Activated CD8-positive, alpha-beta memory T cell treated with anti-CD3 and anti-CD28 coated beads, Interleukin-2, amount 50 U/mL, for 4 hours (primary cell): ENCODE data around the gene SLC36A2.
A peak's percentile ranks its signal among the peaks of the same experiment; 100 is the strongest.
"Not testable (repeated sequence)": the region's sequence is repeated elsewhere in the genome, so short reads cannot be mapped to it uniquely, and the experiment has no call there.

Experiments
- DNase-seq: peaks from one replicate; pipeline ENCODE4 v3.0.0-alpha.2; 2020

Gene SLC36A2

DNA sequence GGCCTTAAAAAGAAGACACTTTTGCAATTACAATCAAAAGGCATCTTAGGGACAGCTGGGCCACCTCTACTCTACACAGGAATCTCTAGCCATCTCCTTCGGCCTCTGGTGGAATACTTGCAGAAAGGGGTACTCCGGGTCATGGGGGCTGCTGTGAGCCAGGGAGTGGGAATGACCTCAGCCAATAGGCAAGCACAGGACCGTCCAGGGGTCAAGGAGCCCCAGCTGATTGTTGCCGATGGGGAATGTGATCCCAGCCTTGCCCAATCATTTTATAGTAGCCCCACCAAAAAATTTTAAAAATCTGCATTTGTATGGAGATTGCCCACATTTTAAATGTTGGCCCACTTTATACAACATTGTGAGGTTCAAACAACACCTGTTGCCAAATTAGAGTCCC, 26.9 kb downstream of the SLC36A2 start:
- DNase-seq = no peak

- no peak for DNase-seq
Measured at GRCh38 chr5:151318850-151319732, 28.3 kb downstream of the SLC36A2 start.

DNA sequence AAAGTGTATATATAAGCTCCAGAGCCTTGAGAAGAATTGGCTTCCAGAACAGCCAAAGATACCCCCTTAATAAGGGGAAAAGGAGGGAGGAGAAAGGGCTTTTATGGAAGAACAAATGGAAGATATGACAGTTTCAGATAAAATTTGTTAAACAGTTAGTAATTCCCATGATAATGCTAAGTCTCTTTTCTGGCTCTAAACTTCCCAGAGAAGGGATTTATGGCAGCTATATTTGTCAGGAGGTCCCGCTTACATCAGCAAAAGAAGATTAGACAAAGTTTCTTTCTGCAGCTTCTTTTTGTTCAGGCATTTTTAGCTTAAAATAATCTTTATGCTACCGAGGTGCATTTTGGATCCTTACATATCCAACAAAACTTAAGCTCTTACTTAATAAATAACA, 29.5 kb downstream of the SLC36A2 start:
- no peak for DNase-seq

GRCh38 chr5:151315998-151316597, 31.3 kb downstream of the SLC36A2 start:
- peak; percentile 39 for DNase-seq

DNA sequence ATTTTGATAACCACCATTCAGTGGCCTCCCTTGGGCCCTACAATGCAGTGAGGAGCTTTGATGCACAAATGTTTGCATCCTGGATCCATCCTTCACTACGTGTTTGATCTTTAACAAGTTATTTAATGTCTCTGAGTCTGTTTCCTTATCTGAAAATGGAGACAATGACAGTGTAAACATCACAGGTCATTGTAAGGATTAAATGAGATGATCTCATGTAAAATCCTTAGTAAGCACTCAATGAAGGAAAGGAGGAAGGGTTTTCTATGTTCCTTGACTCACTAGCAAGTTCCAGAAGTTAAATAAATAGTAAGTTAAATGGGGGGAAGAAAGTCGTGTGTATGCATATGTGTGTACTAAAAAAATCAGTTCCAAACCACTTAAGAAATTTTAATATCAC, 34.0 kb downstream of the SLC36A2 start:
- DNase-seq = no peak

GRCh38 chr5:151312756-151313324, 34.5 kb downstream of the SLC36A2 start:
- no peak for DNase-seq

- DNase-seq = no peak
Measured at GRCh38 chr5:151310932-151311331, 36.4 kb downstream of the SLC36A2 start.

DNA sequence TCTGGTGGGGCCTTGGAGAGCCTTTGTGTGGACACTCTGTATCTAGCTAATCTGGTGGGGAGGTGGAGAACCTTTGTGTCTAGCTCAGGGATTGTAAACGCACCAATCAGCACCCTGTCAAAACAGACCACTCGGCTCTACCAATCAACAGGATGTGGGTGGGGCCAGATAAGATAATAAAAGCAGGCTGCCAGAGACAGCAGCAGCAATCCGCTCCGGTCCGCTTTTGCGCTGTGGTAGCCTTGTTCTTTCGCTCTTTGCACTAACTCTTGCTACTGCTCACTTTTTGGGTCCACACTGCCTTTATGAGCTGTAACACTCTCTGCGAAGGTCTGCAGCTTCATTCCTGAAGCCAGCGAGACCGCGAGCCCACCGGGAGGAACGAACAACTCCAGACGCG, 37.5 kb downstream of the SLC36A2 start:
- DNase-seq = not testable (repeated sequence)

DNA sequence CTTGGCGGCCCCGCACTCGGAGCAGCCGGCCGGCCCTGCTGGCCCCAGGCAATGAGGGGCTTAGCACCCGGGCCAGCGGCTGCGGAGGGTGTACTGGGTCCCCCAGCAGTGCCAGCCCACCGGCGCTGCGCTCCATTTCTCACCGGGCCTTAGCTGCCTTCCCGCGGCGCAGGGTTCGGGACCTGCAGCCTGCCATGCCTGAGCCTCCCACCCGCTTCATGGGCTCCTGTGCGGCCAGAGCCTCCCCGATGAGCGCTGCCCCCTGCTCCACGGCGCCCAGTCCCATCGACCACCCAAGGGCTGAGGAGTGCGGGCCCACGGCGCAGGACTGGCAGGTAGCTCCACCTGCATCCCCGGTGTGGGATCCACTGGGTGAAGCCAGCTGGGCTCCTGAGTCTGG, 38.1 kb downstream of the SLC36A2 start:
- not testable (repeated sequence) for DNase-seq

- no peak for DNase-seq
Measured at GRCh38 chr5:151303666-151304065, 43.7 kb downstream of the SLC36A2 start, which contains the start of gene SLC36A3. Gene SLC36A3 (minus strand): TSS chr5:151303766. CDS start chr5:151303354, 412 bp downstream.

DNA sequence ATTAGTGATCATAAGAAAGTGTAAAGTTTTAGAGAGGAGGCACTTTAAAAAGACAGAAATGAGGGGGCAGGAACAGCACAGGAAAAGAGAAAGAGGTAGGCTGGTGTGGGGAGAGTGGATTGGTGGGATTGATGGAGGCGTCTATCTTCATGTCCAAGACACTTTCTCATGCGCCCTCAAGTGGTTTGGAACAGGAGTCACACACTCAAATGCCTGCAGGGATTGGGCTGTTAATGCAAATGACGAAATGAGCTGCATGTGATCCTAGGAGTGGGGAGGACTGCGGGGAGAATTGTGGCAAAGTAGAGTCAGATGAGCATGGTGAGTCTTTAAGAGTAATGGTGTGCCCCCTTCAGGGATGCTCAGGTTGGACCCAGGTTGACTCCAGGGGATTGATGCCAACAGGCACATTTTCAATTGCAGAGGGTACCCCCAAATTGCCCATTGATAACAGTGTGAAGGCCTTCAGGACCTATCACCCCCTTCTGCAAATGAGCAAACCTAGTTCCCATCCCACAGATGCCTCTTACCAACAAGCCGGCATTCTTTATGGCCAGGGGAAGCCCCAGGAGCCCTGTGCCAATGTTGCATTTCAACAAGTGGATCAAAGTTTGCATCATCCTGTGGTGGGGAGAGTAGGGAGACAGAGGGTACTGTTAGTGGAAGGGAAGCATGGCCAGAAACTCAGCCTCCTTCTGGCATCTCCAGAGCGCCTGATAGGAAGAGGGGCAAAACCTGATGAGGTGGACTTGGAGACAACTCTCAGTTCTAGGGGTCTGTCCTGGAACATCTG, 49.1 kb downstream of the SLC36A2 start:
- no peak for DNase-seq

DNA sequence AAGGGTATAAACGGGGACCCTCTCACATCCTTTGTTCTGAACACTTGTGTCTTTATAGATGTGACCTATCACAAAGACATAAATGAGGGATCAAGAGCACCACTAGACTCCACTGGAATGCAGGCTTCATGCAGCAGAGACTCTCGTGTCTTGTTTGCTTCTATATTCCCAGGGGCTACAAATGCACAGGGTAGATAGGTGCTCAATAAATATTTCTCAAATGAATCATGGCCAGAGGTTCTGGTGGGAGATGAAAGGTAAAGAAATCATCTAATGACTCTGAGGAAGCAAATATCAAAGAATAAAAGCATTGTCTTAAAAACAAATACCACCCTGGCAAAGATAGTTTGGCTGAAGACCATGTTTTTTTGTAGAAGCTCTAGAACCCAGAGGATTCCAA, 50.4 kb downstream of the SLC36A2 start:
- DNase-seq = no peak

- no peak for DNase-seq
Measured at GRCh38 chr5:151296478-151296830, 50.9 kb downstream of the SLC36A2 start.

DNA sequence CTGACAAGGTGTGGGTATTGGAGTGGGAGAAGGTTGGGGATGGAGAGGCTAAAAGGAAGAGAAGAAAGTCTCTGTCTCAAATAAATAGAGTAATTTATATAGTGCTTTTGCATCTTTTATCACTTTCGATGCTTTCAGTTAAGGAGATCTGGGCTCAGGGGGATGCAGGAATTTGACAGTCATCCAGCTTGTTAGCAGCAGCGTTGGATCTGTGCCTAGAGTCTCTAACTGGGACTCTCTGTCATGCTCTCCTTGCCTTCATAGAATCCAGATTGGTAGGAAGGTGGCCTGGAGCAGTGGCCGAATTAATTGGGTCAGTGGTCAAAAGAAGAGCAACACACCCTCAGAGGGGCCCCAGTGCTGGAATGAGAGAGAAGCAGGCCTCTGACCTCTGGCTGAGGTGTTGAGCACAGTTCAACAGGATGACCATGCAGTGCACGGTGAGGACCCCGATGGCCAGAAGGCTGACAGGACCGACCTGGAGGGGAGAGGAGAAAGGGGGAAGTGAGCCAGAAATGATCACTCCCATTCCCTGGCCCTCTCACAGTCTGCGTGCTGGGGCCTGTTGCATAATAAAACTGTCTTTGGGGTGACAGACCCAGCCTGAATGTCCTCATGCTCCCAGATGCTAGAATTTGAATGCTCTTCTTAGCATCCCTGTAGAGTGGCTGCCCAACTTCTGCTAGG, 51.4 kb downstream of the SLC36A2 start:
- DNase-seq = no peak

DNA sequence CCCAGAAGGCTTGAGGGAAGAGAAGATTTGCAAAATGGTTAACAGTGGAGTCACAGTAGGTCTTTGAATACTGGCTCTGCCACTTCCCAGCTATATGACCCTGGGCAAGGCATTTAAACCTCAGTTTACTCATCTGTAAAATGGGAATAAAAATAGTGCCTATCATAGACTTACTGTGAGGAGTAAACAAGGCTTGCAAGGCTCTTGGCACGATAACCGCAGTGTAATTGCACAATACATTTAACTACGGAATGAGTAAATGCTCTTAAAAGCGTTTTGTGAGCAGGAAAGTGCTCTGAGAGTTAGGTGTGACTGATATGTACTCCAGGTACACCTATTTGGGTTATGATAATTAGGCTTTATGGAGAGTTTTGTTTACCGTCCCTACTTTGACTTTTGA, 52.2 kb downstream of the SLC36A2 start:
- DNase-seq = no peak

GRCh38 chr5:151293624-151294023, 53.7 kb downstream of the SLC36A2 start:
- DNase-seq = no peak

DNA sequence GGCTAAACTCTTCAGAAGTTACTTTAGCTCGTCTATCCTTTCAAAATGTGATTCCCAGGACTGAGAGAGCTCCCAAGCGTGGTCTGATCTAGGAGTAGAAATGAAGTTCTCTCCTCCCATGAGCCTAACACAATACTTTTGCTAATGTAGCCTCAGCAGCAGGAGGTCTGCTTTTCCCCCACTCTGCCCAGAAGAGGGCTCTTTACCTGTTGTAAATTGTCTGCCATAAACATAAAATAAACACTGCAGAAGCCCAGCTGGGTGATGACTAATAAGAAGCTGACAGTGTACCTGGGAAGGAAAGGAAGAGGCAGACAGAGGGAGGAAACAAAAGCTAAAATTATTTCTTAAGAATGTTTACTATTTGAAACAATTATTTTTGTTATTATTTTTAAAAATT, 59.2 kb downstream of the SLC36A2 start:
- DNase-seq = no peak

GRCh38 chr5:151286246-151286645, 61.1 kb downstream of the SLC36A2 start:
- no peak for DNase-seq

DNA sequence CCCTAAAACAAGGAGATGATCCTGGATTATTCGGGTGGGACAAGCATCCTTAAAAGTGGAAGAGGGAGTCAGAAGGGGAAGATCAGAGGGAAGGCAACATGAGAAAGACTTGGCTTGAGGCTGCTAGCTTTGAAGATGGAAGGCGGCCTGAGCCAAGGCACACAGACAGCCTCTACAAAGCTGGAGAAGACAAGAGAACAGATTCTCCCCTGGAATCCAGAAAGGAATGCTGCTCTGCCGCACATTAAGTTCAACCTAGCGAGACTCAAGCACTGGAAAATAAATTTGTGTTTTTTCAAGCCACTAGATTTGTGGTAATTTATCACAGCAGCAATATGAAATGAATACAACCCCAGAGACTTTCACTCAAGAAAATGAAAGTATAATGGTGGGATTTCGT, 61.7 kb downstream of the SLC36A2 start:
- DNase-seq = no peak

DNA sequence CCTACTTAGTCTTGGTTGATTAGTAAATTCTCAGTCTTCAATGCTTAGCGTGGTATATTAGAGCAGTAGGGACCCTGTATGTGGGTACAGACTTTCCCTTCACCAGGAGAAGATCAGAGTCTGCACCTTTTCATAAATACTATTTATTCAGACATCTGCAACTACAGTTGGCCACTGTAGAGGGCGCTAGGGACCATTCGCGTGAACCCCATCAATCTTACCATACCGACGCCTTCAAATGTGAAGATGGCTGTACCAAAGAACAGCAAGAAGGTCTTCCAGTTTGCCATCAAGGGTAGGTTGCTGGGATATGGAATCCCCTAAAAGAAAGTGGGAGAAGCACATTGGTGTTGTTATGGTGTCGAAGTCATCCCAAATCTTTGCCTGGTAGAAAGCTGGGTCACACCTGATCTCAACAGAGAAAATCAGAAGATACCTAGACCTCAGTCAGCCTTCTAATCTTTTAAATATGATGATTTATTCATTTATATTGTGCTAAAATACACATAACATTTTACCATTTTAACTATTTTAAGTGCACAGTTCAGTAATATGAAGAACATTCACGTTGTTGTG, 62.9 kb downstream of the SLC36A2 start:
- DNase-seq = no peak

DNA sequence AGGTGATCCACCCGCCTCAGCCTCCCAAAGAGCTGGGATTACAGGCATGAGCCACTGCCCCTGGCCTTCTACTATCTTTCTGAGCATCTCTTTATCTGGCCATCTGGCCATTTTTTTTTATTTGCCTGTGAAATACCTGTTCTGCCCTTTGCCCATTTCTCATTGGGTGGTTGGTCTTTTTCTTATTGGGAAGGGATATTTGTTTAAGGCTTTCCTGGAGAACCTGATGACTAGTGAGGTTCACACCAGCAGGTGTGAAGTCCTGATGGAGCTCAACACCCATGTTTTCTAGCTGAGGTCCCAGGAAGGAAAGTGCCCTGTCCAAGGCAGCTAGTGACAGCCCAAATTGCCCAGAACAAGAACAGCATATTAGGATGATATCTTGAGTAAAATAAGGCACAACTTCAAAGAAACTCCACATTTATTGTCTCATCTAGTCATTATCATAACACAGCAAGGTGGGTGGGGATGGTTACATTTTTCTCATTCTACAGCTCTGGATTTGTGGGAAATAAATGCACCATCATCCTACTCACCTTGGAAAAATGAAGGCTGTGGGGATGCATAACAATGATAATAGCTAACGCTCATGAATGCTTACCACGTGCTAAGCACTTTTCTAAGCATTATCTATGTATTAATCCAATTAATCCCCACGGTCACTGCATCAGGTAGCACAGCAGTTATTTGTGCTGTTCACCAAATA, 64.1 kb downstream of the SLC36A2 start:
- no peak for DNase-seq
